GM10266 (cell line): ENCODE data around the gene UBE2Q1.

ENCODE experiments used
- DNase-seq: peaks from one replicate; pipeline ENCODE4 v3.0.0; 2012; ENCODE audit errors: extremely low spot score
- TF ChIP-seq, protein P1 (sequence below): IDR thresholded peaks from 2 replicates; pipeline ENCODE4 v1.5.1; 2012; ENCODE audit warnings: mild to moderate bottlenecking, low read depth; ENCODE audit not compliant: control insufficient read depth, insufficient read depth; ENCODE audit errors: missing control alignments

The UBE2Q1 gene

DNA sequence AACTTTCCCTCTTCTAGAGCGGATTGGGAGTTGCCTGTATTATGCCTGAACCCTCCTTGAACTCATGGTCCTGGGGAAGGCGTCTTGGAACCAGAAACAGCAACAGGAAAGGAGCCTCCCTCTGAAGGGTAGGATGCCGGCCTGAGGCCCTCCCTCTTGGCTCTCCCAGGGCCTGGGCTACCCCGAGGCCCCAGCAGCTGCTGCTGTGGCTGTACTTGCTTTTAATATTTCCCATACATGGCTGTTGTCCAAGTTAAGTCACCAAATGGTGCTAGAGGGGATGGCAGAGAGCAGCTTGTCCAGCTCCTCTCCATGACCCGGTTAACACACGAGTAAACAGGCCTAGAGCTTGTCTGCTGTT, 19.6 kb upstream of the UBE2Q1 start:
- DNase-seq, result no peak
- TF ChIP-seq, protein P1, sequence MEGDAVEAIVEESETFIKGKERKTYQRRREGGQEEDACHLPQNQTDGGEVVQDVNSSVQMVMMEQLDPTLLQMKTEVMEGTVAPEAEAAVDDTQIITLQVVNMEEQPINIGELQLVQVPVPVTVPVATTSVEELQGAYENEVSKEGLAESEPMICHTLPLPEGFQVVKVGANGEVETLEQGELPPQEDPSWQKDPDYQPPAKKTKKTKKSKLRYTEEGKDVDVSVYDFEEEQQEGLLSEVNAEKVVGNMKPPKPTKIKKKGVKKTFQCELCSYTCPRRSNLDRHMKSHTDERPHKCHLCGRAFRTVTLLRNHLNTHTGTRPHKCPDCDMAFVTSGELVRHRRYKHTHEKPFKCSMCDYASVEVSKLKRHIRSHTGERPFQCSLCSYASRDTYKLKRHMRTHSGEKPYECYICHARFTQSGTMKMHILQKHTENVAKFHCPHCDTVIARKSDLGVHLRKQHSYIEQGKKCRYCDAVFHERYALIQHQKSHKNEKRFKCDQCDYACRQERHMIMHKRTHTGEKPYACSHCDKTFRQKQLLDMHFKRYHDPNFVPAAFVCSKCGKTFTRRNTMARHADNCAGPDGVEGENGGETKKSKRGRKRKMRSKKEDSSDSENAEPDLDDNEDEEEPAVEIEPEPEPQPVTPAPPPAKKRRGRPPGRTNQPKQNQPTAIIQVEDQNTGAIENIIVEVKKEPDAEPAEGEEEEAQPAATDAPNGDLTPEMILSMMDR, result no peak

DNA sequence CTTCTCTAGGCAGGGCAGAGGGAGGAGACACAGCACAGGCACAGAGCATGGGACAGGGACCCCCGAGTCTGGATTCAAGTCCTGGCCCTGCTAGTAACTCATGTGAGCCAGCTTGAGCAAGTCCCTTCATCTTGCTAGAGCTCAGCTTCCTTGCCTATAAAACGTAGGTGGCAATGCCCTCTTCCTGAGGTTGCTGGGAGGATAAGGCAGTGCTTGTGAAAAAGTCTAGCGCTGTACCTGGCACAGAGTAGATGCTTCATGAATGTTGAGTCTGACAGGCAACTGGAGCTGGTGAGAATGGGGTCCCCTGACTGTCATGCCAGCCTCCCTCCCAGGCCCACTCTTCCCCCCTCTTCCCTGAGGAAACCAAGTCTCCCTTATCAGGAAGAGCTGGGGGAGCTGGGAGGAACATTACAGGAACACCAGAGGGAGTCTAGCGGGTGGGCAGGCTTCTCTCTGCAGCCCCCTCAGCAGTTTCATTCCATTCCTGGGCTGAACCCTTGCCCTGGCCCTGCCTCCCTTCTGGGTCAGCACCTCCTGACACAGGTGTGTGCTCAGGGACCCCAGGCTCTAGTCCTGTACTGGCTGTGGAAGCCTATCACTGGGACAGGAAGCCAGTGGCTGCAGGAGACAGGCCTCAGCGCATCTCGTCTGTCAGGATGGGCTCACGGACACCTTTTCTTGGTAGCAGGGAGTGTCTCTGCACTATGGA, 19.0 kb upstream of the UBE2Q1 start:
- TF ChIP-seq, protein P1, result no peak
- DNase-seq, result no peak

DNA sequence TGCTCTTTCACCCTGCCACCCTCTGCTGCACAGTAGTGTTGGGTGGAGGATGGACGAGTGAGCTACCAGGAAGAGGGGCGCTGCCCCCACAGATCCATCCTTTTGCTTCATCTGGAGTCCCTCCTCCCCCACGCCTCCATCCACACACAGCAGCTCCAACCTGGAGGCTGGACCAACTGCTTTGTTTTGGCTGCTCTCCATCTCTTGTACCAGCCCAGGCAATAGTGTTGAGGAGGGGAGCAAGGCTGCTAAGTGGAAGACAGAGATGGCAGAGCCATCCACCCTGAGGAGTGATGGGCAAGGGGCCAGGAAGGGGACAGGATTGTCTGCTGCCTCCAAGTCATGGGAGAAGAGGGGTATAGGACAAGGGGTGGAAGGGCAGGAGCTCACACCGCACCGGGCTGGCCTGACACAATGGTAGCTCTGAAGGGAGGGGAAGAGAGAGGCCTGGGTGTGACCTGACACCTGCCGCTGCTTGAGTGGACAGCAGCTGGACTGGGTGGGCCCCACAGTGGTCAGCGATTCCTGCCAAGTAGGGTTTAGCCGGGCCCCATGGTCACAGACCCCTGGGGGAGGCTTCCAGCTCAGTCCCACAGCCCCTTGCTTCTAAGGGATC, 17.6 kb upstream of the UBE2Q1 start:
- TF ChIP-seq, protein P1, result no peak
- no peak for DNase-seq

- TF ChIP-seq, protein P1, result no peak
- no peak for DNase-seq
These were observed 16.9 kb upstream of the UBE2Q1 start for GRCh38 chr1:154575147-154575927.

- TF ChIP-seq, protein P1, result no peak
- no peak for DNase-seq
These were observed 16.3 kb upstream of the UBE2Q1 start for GRCh38 chr1:154574716-154575115.

- TF ChIP-seq, protein P1, result no peak
- no peak for DNase-seq
These were observed 14.7 kb upstream of the UBE2Q1 start for GRCh38 chr1:154573168-154573510.
